Inflammatory macrophage treated with lipopolysaccharide for 4 hours (primary cell): Measurements from ENCODE around the gene RALGAPA2.

Source experiments
- DNase-seq: peaks from one replicate; pipeline ENCODE4 v3.0.0-alpha.2; 2020

The RALGAPA2 gene

DNA sequence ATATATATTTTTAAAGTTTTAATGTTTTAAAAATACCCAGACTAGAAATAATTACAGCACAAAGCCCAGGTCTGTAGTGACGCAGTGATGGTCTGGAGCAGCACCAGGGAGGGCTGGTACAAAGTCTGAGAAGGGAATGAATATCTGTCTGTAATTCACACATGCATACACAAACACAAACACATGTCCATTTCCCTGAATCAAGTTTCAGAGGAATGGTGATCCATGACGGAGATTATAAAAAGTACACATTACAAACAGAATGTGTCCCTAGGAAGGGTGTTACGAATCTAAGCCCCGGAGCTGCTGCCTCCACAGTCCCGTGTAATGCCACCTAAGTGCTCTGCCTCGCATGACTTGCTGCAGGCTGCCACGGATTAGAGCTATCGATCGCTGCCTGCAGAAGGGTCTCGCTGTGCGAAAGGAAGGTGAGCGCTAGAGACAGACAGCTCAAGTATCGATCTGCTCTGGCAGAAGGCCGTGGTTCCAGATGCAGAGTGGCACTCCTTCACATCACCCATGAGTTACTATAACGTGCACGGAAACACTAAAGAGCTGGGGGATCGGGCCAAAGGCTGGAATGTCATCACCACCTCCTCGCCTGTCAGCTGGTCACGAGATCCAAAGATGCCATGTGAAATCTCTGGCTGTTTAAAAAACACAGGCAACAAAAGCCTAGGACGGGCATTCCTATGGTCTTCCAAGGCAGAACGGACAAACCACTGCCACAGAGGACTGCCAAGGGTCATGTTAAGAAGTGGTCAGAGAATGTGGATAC lies 257.4 kb downstream of the RALGAPA2 start:
- DNase-seq = no peak

DNA sequence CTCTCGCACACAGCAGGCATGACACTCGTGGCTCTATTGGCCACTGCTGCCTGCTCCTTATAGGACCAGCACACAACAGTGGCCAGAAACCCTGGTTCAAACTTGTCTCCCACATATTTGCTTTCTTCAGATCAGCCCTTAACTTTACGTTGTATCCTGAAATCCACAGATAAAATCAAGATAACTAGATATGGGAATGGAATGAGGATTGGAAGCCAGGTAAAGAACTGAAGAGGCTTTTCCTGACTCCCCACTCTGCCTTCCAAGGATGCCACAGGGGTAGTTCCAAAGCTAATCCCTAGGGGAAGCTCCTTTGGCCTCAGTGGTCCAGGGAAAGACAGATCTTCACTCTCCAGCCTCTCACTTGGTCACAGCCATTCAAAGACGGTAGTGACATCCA lies 258.1 kb downstream of the RALGAPA2 start:
- no peak for DNase-seq

DNA sequence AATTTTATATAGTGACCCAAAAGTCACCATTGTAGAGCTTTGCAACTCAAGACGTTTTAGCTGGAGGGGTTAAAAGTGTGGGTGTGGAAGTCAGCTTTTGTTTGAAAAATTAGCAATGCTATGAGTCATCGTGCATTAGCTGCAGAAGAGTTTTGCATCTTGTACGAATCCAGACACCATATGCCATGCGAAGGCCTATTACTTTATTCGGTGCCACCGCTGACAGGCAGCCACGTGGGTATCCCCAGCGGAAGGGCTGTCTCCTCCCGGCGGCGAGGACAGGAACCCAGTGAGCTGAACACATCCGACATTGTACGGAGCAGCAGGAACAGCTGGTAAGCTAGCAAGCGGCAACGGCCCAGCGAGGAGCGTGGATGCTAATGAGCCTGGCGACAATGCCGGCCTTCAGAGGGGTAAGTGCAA lies 260.2 kb downstream of the RALGAPA2 start:
- DNase-seq = peak; percentile 89

DNA sequence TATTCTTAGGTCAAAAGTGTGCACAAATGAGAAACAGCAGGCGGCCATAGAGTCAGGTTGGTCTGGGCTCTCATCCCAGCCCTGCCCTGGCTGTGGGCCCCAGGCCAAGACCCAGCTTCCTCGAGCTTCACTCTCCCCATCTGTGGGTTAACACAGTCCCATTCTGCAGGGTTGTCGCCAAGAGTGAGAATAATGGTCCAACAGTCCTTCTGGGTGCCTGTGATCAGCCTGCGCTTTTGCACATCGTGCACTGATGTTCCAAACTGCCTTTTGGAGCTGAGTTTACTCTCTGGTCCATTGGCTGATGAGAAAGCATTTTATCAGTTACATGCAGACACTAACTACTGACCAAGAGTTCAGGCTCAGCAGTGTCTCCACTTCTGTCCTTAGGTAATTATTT lies 261.9 kb downstream of the RALGAPA2 start:
- no peak for DNase-seq

DNA sequence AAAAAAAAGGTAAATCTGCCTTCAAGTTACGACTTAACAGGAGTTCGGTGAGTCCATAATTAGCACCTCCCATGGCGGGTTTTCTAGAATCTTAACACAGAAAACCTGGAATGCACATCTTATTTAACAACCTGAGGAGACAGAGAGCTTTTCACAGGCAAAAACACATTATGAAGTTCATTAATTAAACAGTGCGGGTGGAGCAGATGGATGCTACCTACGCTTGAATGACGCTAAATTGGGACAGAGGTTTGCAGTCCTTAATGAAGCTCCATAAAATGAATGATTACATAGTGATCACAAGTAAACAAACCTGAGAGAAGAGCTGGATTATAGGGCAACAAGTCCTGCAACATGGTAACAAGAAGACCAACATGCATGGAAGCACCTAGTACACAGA lies 263.6 kb downstream of the RALGAPA2 start:
- no peak for DNase-seq

DNA sequence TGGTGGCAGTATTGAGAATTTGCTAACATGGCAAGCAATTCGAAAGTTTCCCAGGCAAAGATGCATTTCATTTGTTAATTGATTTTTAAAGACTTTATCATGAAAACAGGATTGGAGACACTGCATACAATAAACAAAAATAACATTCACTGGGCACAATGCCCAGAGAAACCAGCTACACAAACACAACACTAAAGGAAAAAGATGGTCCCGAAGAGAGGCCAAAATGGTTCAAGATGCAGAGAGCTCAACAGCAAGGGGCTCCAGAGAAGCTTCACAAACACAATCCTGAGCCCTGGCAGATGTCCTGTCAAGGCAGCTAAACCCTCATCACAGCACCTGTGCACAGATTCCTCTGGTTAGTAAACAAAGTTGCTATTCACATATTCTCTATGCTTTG lies 265.2 kb downstream of the RALGAPA2 start:
- DNase-seq = no peak

DNA sequence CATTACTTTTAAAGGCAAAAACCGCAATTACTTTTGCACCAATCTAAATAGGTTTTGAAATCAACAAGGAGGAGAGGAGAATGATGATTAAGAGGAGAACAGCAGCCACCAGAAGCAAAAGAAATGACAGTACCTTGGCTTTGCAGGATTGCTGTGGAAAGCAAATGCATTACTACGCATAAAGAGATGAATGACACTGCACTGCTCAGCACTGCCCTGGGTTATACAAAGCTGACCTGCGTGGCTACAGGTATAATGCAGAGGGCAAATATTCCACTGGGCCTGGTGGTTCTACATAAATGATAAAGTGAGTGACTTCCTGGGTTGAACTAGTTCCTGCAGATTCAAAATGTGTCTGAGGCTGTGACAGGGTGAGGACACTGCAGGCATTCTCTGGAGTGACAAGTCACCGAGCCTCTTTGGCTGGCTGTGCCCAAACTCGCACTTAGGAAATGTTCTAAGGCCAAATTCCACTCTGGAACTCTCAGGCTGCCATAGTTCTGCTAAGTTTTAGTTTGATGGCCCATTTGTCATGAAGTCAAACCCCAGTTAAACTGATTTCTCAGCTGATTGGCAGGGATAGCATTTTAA lies 265.9 kb downstream of the RALGAPA2 start:
- DNase-seq = no peak

DNA sequence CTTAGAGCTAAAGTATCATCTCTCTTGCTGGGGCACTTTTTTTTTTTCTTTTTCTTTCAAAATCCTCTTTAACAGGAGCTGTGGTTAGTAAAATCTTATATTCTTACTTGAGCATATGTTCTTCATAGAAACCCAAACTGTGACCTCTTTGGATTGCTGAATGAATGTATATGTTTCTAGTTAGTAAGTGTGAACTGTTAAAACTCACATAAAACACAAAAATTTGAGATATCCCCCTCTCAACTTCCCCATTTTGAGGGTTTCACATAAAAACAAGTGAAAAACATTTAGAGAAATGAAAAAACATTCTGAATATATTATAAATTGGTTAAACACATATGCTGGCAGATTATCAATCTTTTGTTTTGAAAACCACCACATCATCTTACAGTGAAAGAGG lies 266.4 kb downstream of the RALGAPA2 start:
- DNase-seq = no peak

DNA sequence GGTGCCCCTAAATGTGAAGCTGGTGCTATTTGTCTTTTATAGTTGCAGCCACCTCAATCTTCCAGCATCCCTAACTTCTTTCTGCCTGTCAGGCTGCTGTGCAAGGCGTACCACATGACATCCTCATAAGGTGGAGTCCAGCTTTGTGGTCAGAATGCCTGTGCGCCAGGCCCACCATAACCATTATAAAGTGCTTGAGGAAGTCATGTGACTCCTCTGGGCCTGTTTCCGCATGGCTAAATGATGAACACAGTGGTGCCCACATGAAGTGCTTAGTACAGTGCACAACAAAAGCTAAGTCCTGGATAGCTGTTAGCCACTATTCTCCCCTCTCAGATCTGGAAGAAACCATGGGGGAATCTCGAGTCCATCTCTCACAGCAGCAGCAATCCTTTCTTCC lies 268.9 kb downstream of the RALGAPA2 start:
- DNase-seq = peak; percentile 20

DNA sequence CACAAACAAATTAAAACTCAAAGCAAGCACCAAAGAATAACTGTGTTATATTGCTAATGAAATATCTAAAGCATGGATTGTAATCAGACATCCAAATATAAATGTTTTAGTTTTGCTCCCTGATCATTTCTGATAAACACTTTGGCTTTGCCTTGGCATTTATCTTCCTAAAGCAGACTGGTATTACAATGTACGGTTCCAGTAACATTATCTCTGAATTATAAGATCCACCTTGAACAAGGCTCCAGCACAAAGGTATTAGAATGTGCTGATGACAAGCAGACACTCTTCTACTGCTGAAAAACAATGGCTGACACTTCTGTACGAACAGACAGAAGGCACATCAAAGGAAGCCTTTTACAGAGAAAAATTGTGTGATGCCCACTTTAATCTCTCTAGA lies 270.0 kb downstream of the RALGAPA2 start:
- DNase-seq = no peak

DNA sequence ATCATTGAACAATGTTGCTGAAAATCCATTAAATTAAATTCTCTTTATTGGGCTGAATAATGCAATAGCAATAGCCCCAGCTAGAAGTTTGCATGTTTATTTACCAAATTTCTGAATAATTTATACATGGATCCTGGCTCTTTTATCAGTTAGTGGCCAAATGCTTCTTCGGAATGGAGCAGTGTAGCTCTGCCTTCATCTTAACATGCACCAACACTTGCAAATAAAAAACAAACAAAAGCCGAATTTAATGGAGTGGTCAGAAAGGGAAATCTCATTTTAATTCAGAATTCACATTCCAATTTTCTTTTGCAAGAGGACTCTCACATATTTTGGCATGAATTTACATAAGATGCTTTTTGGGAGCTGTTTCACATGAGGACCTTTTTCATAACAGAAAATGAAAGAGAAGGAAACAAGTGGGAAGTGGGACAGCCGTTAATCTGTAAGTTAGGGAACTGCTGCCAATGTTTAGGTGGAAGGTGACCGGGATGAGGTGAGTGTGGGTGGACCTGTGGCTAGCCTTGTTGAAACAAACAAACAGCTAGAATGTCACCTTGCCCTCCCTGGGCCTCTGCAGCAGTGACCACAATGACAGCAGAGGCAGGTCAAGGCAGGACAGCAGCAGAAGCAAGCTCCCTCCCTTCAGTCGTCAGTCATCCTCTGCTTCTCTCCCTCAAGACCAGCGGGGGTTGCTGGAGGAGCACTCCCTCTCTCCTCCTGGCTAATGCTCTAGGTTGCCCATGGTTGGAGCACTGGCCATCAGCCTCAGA lies 271.4 kb downstream of the RALGAPA2 start:
- DNase-seq = peak; percentile 16

DNA sequence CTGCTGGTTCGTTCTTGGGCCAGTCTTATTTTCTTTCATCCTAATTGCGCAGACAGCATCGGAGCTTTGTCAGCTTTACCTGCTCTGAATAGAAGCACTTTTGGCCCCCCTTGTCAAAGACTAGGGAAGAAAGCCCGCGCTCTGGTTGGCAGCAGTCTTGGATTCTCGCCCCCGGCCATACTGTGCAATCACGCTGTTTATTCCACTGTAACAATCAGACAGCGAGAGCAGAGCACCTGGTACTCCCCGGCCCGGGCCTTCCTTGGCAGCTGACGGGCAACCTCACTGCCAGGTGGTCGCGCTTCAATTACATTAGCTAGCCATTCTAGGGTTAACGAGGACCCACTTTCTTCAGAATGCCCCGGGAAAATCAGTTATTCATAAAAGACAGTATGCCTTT lies 272.0 kb downstream of the RALGAPA2 start:
- no peak for DNase-seq

DNA sequence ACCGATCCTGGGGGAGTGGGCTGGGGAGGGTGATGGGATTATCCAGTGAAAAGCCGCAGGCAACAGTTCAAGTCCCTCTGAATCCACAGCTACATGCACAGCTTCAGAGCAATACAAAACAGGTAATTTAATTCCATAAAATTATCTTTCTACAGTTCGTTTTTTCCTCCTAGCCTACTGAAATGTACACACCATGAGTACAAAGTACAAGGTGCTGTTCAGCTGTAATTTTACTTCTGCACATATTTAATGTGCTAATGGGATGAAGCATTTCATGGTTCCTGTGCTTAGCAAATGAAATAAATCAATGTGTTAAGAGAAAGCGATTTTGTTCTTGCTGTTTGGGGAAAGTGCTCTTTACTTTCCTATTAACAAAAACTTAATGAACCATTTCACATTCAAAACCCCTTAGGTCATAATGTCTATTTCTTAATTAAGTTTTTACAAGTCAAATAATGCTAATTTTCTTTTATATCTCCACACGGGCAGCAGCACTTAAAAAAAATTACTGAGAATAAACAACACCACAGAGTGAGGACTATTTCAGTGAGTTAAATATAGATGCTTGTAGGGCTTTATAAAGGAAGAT lies 272.7 kb downstream of the RALGAPA2 start:
- DNase-seq = no peak

DNA sequence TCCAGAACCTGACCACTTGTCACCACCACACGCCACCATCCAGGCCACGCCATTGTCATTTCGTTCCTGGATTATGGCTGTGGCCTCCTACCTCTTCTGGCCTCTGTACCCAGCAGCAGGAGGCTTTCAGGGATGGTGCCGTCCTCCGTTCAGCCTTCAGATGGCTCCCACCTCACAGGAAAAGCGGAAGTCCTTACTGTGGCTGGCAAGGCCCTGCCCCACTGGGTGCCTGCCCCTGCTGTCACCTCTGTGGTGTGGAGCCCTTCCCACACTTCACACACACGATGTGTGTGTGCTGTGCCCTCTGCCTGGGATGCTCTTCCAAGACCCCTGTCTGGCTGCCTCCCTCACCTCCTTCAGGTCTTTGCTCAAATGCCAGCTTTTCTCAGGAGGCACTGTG lies 275.1 kb downstream of the RALGAPA2 start:
- no peak for DNase-seq

DNA sequence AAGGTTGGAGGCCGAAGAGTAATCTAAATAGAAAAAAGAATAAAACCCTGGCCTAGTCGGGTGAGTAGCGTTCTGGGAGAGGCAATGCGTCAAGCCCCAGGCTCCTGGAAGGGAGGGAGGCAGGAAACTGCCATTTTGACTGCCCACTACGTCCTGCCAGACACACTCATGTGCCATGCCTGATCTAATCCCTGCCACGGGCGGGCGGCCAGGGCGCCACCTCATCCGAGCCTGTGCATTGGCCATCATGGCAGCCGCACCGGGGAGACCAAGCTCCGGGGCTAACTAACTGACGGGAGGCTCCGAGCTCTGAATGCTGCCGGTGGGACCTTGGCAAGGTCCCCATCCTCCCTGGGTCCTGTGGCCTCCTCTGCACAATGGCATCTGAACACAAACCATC lies 275.8 kb downstream of the RALGAPA2 start:
- DNase-seq = no peak

DNA sequence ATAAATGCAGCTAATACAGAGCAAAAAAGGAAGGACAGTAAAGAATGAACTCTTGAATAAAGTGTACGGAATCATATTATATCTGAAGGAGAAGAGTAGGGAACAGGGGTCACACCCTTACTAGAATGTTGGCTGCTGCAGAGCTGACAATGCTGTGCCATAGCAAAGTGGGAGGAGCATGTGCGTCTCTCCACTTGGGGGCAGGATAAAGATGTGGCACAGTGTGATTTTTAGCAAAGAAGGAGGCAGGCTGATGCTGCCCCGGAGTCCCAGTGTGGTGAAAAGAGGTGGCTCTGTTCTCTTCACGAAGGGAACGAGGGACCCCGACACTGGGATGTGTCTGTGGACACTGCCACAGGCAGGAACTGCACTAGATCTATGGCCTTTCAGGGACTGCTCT lies 277.0 kb downstream of the RALGAPA2 start:
- no peak for DNase-seq

DNA sequence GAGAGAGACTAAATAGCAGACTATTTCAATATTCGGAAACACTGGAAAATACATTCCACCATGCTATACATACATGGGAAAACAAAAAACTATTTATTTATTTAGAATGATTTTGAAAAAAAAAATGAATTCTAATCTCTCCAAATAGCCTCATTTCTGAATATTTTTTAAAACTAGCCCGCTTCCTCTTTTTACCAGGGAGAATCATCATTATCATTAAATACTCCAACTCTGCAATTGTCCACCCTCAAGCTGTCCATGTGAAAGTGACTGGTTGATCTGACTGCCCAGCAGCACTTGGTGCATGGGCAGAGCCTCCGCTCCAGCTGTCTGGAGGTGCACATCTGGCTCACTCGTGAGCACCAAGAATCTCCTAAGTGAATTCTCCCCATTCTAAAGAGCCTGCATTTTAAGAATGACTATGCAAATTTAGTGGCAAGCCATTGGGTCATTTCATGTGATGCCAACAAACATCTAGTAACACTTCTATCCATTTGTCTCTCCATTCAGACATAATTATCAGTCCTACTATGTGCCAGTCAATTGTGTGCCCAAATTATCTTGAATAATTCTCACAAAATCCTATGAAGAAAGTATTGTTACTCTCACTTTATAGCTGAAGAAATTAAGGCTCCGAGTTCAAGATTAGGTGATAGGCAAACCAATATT lies 279.7 kb downstream of the RALGAPA2 start:
- no peak for DNase-seq

DNA sequence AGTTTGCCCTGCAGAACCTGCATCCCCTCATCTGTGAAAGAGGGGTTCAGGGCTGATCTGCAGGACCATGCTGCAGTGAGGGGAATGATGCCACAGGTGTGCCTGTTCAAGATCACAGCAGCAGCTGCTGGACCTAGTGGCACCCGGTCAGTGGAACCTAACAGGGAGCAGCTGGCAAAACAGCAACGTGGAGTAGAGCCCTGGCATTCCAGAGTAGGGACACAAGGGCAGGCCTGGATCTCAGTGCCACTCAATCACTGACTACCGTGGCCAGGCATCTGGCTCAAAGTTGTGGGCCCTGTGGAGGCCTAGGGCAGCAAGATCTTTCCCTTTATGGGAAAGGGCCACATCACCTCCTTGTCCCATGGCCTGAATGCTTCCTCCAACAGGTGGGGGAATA lies 282.4 kb downstream of the RALGAPA2 start:
- no peak for DNase-seq

DNA sequence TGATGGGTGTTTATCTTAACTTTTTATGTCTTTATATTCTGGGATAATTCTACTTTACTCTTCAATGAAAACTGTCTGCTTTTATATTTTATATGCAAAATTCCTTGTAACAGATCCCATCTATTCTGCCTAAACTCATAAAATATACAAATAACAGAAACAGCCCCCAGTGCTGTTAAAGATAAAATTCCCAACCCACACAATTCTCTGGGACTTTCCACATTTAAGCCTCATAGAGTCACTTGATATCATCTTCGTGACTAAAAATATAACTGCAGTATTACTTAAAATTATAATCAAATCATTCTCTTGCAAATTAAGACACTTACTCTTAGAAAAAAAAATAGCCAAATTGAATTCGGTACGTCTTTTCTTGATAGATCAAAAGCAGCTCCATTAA lies 284.4 kb downstream of the RALGAPA2 start:
- no peak for DNase-seq

DNA sequence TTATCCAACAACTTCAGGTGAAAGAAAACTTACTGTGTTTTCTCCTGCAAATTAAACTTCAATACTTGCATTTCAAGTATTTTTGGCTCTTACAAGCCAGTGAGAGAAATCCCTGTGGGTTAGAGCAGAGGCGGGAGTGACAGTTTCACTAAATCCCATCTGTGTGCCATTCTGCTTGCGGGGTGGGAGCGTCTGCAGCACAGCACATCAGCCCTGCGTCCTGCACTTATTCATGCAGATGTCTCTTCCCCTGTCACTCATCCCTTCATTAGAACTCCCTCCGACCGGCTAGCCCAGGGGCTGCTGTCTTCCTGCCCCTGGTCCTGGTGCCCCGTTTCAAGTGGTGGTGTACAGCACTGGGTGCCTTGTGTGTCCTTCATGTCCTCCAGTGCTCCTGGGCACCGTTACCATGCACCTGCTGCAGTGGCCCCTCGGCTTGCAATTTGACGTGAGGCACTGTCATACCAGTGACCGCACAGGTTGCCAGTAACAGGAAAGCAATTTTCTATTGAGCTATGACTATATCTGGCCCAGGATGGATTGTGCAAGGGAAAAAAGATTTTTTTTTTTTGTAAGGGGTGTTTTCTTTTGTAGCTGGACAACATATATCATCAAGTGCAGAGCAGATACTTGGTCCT lies 285.1 kb downstream of the RALGAPA2 start:
- no peak for DNase-seq

DNA sequence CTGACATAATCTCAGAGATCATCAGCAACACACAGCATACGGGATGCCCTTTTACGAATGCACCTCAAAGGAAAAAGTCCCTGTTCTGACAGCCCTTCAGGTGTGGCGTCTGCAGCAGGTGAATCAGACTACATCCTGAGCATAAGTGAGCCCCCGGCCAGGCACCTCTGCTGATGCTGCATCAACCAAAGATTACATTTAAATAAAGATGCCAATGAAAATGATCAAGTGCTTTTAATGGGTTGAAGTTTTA lies 285.9 kb downstream of the RALGAPA2 start:
- no peak for DNase-seq

DNA sequence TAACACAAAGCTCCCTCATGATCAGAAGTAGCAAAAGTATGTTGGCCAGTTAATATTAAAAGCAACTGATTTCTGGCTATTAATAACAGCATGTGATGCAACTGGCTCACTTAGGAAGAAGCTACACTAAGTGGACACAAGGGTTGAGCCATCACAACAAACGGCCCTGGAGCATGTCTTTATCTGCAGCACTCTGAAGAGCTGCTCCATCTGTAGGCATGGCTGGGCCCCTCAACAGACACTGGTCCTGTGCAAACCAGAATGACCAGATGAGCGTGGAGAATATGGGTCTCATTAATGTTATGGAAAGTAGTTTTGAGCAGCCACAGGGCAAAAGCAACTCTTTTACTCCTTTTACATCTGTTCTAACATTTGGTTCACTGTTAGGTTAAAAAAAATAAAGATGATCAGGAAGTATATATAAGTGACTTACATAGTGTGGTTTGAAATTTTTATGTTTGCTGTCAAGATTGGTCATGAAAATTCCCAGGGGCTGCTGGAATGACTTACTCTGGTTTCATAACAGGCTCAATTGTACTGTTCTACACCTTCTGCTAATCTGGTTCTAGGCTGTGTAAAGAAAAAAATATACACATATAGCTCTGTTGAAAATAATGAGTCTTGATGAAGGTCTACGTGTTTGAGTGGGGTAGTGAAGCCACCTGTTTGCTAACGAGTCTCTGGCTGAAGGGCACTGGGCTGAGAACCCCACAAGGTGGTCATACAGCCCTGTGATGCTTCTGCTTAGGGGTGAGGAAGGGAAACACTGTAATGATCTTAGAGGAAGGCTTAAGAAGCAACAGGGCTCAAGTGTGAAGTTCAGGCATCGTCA lies 286.4 kb downstream of the RALGAPA2 start:
- DNase-seq = no peak
